ENCODE measurements around the gene TES.
A peak's percentile ranks its signal among the peaks of the same experiment; 100 is the strongest.

Gene TES

DNA sequence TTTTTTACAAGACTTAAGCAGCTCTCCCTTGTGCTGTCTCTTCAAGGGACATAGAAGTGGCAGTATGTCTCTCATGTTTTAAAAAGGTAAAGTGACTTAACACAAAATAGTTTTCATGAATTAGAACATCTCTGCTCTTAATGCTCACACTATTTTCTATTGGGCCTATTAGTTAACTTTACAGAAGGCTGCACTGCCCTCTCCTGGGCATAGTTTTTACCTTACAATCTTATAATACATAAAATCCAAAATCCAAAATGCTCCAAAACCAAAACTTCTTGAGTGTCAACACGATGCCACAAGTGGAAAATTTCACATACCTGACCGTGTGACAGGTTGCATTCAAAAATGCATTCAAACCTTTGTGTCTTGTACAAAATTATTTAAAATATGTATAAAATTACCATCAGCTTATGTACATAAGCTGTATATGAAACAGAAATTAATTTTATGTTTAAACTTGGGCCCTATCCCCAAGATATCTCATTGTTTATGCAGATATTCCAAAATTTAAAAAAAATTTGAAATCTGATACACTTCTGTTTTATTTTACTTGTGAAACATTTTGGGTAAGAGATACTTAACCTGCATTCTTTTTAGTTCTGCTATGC is 25.8 kb downstream of the TES start:
- H3K4me3 Mint-ChIP-seq, result no peak overlapping the region
- H3K27ac Mint-ChIP-seq, result no peak overlapping the region
- no peaks in the 10 kb centered on the region for H3K27me3 Mint-ChIP-seq (ENCODE audit: low read depth, poor library complexity)
- peak; percentile 22 for DNase-seq
- H3K4me1 Mint-ChIP-seq, result peaks cover 23% of the 10 kb centered on the region
- no peaks in the 10 kb centered on the region for H3K9me3 Mint-ChIP-seq
- TF ChIP-seq, protein P1, sequence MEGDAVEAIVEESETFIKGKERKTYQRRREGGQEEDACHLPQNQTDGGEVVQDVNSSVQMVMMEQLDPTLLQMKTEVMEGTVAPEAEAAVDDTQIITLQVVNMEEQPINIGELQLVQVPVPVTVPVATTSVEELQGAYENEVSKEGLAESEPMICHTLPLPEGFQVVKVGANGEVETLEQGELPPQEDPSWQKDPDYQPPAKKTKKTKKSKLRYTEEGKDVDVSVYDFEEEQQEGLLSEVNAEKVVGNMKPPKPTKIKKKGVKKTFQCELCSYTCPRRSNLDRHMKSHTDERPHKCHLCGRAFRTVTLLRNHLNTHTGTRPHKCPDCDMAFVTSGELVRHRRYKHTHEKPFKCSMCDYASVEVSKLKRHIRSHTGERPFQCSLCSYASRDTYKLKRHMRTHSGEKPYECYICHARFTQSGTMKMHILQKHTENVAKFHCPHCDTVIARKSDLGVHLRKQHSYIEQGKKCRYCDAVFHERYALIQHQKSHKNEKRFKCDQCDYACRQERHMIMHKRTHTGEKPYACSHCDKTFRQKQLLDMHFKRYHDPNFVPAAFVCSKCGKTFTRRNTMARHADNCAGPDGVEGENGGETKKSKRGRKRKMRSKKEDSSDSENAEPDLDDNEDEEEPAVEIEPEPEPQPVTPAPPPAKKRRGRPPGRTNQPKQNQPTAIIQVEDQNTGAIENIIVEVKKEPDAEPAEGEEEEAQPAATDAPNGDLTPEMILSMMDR (IDR thresholded peaks at IDR 0.05), result peak; percentile 46
- H3K36me3 Mint-ChIP-seq (ENCODE audit: low read depth), result peaks cover 14% of the 10 kb centered on the region

DNA sequence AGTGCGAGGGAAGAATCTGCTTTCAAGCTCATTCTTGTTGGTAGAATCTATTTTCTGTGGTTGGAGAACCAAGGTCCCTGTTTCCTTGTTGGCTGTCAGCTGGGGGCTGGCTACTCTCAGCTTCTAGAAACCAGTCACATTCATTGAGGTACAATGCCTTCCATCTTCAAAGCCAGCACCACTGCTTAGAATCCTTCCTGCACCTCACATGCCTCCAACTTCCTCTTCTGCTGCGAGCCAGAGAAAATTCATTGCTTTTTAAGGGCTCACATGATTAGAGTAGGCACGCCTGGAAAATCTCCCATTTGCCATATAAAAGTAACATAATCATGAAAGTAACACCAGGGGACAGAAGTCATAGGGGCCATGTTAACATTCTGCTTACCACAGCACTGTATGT is 28.7 kb downstream of the TES start:
- no peaks in the 10 kb centered on the region for H3K27me3 Mint-ChIP-seq (ENCODE audit: low read depth, poor library complexity)
- H3K4me1 Mint-ChIP-seq, result peaks cover 16% of the 10 kb centered on the region
- H3K27ac Mint-ChIP-seq, result peak overlapping the region; percentile 47

DNA sequence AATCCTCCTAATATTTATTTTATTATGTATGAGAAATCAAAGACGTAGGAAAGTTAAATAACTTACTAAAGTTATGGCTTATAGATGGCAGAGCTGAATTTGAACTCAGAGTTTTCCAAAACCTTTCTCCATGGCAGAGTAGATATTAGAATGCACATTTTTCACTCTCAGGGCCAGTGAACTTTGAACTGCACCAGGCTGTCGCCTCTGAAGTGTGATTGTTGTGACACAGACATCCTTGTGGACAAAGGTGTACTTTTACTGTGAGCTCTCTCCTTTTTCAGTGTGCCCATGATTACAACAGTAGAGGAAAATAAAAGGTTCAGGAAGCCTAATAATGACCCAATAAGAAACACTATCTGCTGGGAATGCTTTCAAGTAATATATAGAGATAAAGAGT is 29.1 kb downstream of the TES start:
- TF ChIP-seq, protein P1 (IDR thresholded peaks at IDR 0.05), result no peak
- no peak overlapping the region for H3K4me3 Mint-ChIP-seq
- peaks cover 31% of the 10 kb centered on the region for H3K36me3 Mint-ChIP-seq (ENCODE audit: low read depth)
- H3K27ac Mint-ChIP-seq, result no peak overlapping the region
- H3K9me3 Mint-ChIP-seq, result peaks cover 14% of the 10 kb centered on the region
- no peak for DNase-seq
- H3K4me1 Mint-ChIP-seq, result peaks cover 16% of the 10 kb centered on the region
- H3K27me3 Mint-ChIP-seq (ENCODE audit: low read depth, poor library complexity), result no peaks in the 10 kb centered on the region

More for the DNA sequence above, 28.7 kb downstream of the TES start:
- peaks cover 27% of the 10 kb centered on the region for H3K36me3 Mint-ChIP-seq (ENCODE audit: low read depth)
- no peak for DNase-seq
- TF ChIP-seq, protein P1 (IDR thresholded peaks at IDR 0.05), result no peak
- H3K9me3 Mint-ChIP-seq, result peaks cover 10% of the 10 kb centered on the region
- no peak overlapping the region for H3K4me3 Mint-ChIP-seq

DNA sequence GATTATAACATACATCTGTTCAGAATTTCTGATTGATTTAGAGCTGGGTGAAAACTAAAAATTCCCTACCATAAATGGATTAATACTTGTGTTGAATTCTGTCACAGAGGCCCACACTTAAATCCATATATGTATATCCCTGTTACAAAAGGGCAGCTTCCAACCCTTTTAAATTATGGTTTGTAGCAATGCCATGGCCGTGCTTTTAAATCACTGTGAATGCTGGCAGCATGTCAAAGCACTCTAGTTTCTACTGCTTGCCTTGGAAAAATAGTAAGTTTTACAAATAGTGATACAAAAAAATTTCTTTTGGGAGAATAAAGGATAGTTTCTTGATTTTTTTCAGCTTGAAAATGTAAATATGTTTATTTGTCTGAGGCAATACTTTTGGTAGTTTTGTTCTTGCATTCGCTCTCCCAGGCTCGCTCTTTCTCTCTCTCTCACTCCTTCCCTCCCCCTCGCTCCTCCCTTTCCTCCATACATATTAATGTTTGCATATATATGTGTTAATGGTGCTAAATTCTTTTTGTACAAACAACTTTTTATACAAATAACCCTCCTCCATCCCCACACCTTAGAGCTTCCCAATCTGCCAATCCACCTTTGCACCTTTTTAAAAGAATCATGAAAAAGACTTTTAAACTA is 29.8 kb downstream of the TES start:
- TF ChIP-seq, protein P1 (IDR thresholded peaks at IDR 0.05), result no peak
- DNase-seq, result no peak
- peaks cover 16% of the 10 kb centered on the region for H3K4me1 Mint-ChIP-seq

DNA sequence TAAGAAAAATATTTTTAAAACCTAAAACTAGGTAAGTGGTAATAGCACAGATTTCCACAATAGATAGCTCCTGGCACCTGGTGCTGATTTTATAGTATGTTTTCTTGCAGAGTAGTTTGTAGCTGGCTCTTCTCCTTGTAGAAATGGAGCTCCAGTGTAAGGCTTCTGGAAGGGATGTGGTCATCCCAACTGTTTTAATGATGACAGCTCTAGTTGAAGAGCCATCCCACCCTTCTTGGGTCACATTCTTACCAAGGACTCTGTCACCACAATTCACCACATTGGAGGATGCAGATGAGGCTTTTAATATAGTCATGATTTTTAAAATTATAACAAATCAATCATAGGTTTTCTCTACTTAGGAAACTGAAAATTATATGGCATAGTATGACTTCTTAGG is 31.0 kb downstream of the TES start:
- no peak overlapping the region for H3K4me3 Mint-ChIP-seq
- TF ChIP-seq, protein P1 (IDR thresholded peaks at IDR 0.05), result no peak
- H3K27ac Mint-ChIP-seq, result peak overlapping the region; percentile 61
- no peak for DNase-seq
- H3K36me3 Mint-ChIP-seq (ENCODE audit: low read depth), result peaks cover 50% of the 10 kb centered on the region
- H3K9me3 Mint-ChIP-seq, result peaks cover 31% of the 10 kb centered on the region
- H3K27me3 Mint-ChIP-seq (ENCODE audit: low read depth, poor library complexity), result no peaks in the 10 kb centered on the region
- peaks cover 16% of the 10 kb centered on the region for H3K4me1 Mint-ChIP-seq

More for the DNA sequence above, 29.8 kb downstream of the TES start:
- H3K4me3 Mint-ChIP-seq, result no peak overlapping the region
- H3K36me3 Mint-ChIP-seq (ENCODE audit: low read depth), result peaks cover 38% of the 10 kb centered on the region
- no peaks in the 10 kb centered on the region for H3K27me3 Mint-ChIP-seq (ENCODE audit: low read depth, poor library complexity)
- peaks cover 21% of the 10 kb centered on the region for H3K9me3 Mint-ChIP-seq
- H3K27ac Mint-ChIP-seq, result peak overlapping the region; percentile 60

DNA sequence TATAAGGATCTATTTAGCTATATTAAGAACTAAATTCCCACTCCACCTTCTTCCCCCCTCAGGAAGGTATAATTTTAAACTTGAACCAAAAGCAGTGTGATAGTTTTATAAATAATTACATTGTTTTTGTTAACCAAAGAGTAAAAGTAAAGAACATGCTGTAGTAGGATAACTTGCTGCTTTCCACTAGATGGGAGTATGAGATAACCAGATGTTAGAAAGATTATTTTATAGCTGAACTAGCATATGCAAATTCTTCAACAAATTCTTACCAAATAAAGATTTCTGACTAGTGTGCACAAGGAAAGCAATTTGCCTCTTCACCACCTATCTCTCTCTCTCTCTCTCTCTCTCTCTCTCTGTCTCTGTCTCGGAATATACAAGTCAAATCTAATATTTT is 31.8 kb downstream of the TES start:
- TF ChIP-seq, protein P1 (IDR thresholded peaks at IDR 0.05), result no peak
- Mint-ChIP-seq H3K27me3 (ENCODE audit: low read depth, poor library complexity) (no peaks in the 10 kb centered on the region), H3K9me3 (peaks cover 38% of the 10 kb centered on the region), H3K4me1 (peaks cover 16% of the 10 kb centered on the region), H3K36me3 (ENCODE audit: low read depth) (peaks cover 58% of the 10 kb centered on the region), H3K4me3 (no peak overlapping the region), H3K27ac (no peak overlapping the region)
- no peak for DNase-seq

All from nephron progenitor cell (in vitro differentiated cells).